Fibroblast of lung (primary cell): ENCODE data around the gene AKT1S1.

ENCODE experiments used
- EZH2 ChIP-seq: IDR thresholded peaks from 2 replicates; pipeline ENCODE4 v1.5.1; 2012; ENCODE audit warnings: low read length, control low read depth, mild to moderate bottlenecking; ENCODE audit errors: missing control alignments
- TF ChIP-seq, protein P1 (sequence below), 2 donors: IDR thresholded peaks in 1 of 2; conservative IDR thresholded peaks in 1 of 2; 1 replicate in 1 of 2; 2 replicates in 1 of 2; pipeline ENCODE4 v1.5.1; 2011 to 2012; ENCODE audit warnings: low read length in 2 of 2, control low read depth in 1 of 2, inconsistent platforms in 1 of 2, low read depth in 1 of 2, mild to moderate bottlenecking in 1 of 2

DNA sequence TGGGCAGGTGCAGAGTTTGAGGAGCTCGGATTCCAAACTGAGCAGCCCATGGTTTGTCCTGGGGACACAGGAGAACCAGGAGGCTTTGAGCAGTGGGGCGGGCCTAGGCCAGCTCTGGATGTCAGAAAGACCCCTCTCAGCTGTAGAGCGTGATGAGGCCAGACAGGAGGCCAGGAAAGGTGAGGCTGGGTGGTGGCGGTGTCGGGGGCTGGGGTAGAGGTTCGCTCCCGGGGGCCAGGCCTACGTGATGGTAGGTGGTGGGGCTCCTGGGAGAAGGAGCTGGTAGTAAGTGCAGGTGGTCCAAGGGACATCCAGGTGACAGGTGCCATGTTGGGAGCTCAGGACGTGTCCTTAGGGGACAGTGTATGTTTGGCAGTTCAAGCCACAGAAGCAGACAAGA, 39.7 kb downstream of the AKT1S1 start:
- no peak for TF ChIP-seq EZH2
- TF ChIP-seq, protein P1, sequence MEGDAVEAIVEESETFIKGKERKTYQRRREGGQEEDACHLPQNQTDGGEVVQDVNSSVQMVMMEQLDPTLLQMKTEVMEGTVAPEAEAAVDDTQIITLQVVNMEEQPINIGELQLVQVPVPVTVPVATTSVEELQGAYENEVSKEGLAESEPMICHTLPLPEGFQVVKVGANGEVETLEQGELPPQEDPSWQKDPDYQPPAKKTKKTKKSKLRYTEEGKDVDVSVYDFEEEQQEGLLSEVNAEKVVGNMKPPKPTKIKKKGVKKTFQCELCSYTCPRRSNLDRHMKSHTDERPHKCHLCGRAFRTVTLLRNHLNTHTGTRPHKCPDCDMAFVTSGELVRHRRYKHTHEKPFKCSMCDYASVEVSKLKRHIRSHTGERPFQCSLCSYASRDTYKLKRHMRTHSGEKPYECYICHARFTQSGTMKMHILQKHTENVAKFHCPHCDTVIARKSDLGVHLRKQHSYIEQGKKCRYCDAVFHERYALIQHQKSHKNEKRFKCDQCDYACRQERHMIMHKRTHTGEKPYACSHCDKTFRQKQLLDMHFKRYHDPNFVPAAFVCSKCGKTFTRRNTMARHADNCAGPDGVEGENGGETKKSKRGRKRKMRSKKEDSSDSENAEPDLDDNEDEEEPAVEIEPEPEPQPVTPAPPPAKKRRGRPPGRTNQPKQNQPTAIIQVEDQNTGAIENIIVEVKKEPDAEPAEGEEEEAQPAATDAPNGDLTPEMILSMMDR (conservative IDR thresholded peaks at IDR 0.05 in 1 of 2, IDR thresholded peaks at IDR 0.05 in 1 of 2; ENCODE audit: low read depth in 1 of 2, low read length in 2 of 2) = no peak
